Parathyroid adenoma (tissue), 2 donors: ENCODE data around the gene WWOX.

Experiments
- H2AFZ ChIP-seq: fragments of 300-600 bp; sonication (generic); one replicate; pipeline ENCODE4 v1.7.0; 2017; ENCODE audit warnings: antibody characterized with exemption, mild to moderate bottlenecking
- H3K27ac ChIP-seq: fragments of 300-600 bp; sonication (generic); one replicate; pipeline ENCODE4 v1.7.0; 2017
- H3K27me3 ChIP-seq: fragments of 300-600 bp; sonication (generic); one replicate; pipeline ENCODE4 v1.7.0; 2017; ENCODE audit warnings: low read length; ENCODE audit not compliant: control insufficient read depth, insufficient read depth
- H3K36me3 ChIP-seq: fragments of 300-600 bp; sonication (generic); one replicate; pipeline ENCODE4 v1.7.0; 2017; ENCODE audit warnings: low read length; ENCODE audit not compliant: control insufficient read depth, insufficient read depth
- H3K4me1 ChIP-seq: fragments of 300-600 bp; sonication (generic); one replicate; pipeline ENCODE4 v1.7.0; 2017; ENCODE audit warnings: control low read depth
- H3K4me2 ChIP-seq: fragments of 300-600 bp; sonication (generic); one replicate; pipeline ENCODE4 v1.7.0; 2017; ENCODE audit warnings: low read length
- H3K4me3 ChIP-seq: fragments of 300-600 bp; sonication (generic); one replicate; pipeline ENCODE4 v1.7.0; 2017; ENCODE audit warnings: low read depth, low read length
- H3K79me2 ChIP-seq: fragments of 300-600 bp; sonication (generic); one replicate; pipeline ENCODE4 v1.7.0; 2017; ENCODE audit warnings: control low read depth
- H3K9ac ChIP-seq: fragments of 300-600 bp; sonication (generic); one replicate; pipeline ENCODE4 v1.7.0; 2017; ENCODE audit warnings: mild to moderate bottlenecking
- H3K9me3 ChIP-seq: fragments of 300-600 bp; sonication (generic); one replicate; pipeline ENCODE4 v1.7.0; 2017; ENCODE audit warnings: low read length; ENCODE audit not compliant: control insufficient read depth
- CTCF ChIP-seq: fragments of 300-600 bp; sonication (generic); IDR thresholded peaks from one replicate; pipeline ENCODE4 v1.7.0; 2017; ENCODE audit warnings: antibody characterized with exemption, mild to moderate bottlenecking
- donor health status: primary hyperparathyroidism.

WWOX gene

GRCh38 chr16:78460428-78460827, 361.0 kb downstream of the WWOX start:
- Histone ChIP-seq H3K4me1 (no peaks in the 10 kb centered on the region), H3K27ac (no peak overlapping the region), H3K4me2 (no peak overlapping the region)

GRCh38 chr16:78461087-78461486, 361.6 kb downstream of the WWOX start:
- Histone ChIP-seq H3K4me1 (no peaks in the 10 kb centered on the region), H3K9me3 (no peaks in the 10 kb centered on the region), H3K79me2 (no peaks in the 10 kb centered on the region), H3K4me3 (no peak overlapping the region), H2AFZ (no peak overlapping the region), H3K27me3 (no peaks in the 10 kb centered on the region), H3K9ac (no peak overlapping the region), H3K27ac (no peak overlapping the region), H3K4me2 (no peak overlapping the region), H3K36me3 (no peaks in the 10 kb centered on the region)
- TF ChIP-seq CTCF, result no peak

More at GRCh38 chr16:78460428-78460827, 361.0 kb downstream of the WWOX start:
- Histone ChIP-seq H2AFZ (no peak overlapping the region), H3K79me2 (no peaks in the 10 kb centered on the region), H3K9ac (no peak overlapping the region), H3K27me3 (no peaks in the 10 kb centered on the region), H3K4me3 (no peak overlapping the region), H3K36me3 (no peaks in the 10 kb centered on the region), H3K9me3 (no peaks in the 10 kb centered on the region)
- TF ChIP-seq CTCF, result no peak

GRCh38 chr16:78461496-78462287, 362.2 kb downstream of the WWOX start:
- Histone ChIP-seq H3K27ac (no peak overlapping the region), H3K27me3 (no peaks in the 10 kb centered on the region), H3K79me2 (no peaks in the 10 kb centered on the region), H3K4me1 (no peaks in the 10 kb centered on the region), H2AFZ (no peak overlapping the region), H3K9ac (no peak overlapping the region), H3K4me2 (no peak overlapping the region), H3K36me3 (no peaks in the 10 kb centered on the region), H3K4me3 (no peak overlapping the region), H3K9me3 (no peaks in the 10 kb centered on the region)
- TF ChIP-seq CTCF, result no peak

- Histone ChIP-seq H3K27ac (no peak overlapping the region), H3K4me3 (no peak overlapping the region), H3K4me1 (no peaks in the 10 kb centered on the region), H3K36me3 (no peaks in the 10 kb centered on the region), H2AFZ (no peak overlapping the region), H3K9me3 (no peaks in the 10 kb centered on the region), H3K79me2 (no peaks in the 10 kb centered on the region), H3K9ac (no peak overlapping the region), H3K4me2 (no peak overlapping the region), H3K27me3 (no peaks in the 10 kb centered on the region)
- no peak for TF ChIP-seq CTCF
These were observed 363.1 kb downstream of the WWOX start for GRCh38 chr16:78462288-78463208.
